GM12891 (cell line): Measurements from ENCODE around the gene SNTA1.
"Not testable (repeated sequence)": the region's sequence is repeated elsewhere in the genome, so short reads cannot be mapped to it uniquely, and the experiment has no call there.

Experiments
- DNase-seq: peaks from one replicate; pipeline ENCODE4 v3.0.0; 2011; ENCODE audit warnings: low spot score; ENCODE audit not compliant: insufficient read length
- FAIRE-seq: peaks from 2 replicates; lab custom pipeline; 2011; peaks lifted over from hg19 to GRCh38; lab: Jason Lieb, UNC
- PAX5 ChIP-seq: IDR thresholded peaks from 2 replicates; pipeline ENCODE4 v1.6.1; 2011; ENCODE audit warnings: low read length, moderate library complexity, mild to moderate bottlenecking; ENCODE audit not compliant: insufficient read depth, severe bottlenecking
- POLR2A ChIP-seq: IDR thresholded peaks from 2 replicates; pipeline ENCODE4 v1.6.1; 2011; ENCODE audit warnings: low read depth, low read length, control low read depth
- POLR2AphosphoS5 ChIP-seq: IDR thresholded peaks from 2 replicates; pipeline ENCODE4 v1.6.1; 2011; ENCODE audit warnings: low read depth, low read length, control low read depth
- POU2F2 ChIP-seq: IDR thresholded peaks from 2 replicates; pipeline ENCODE4 v1.6.1; 2011; ENCODE audit warnings: low read depth, mild to moderate bottlenecking, control low read depth, low read length, moderate library complexity
- SPI1 ChIP-seq: IDR thresholded peaks from 2 replicates; pipeline ENCODE4 v1.6.1; 2011; ENCODE audit warnings: low read depth, low read length, control low read depth
- TAF1 ChIP-seq: IDR thresholded peaks from 2 replicates; pipeline ENCODE4 v1.6.1; 2011; ENCODE audit warnings: low read depth, low read length, control low read depth

SNTA1 gene

DNA sequence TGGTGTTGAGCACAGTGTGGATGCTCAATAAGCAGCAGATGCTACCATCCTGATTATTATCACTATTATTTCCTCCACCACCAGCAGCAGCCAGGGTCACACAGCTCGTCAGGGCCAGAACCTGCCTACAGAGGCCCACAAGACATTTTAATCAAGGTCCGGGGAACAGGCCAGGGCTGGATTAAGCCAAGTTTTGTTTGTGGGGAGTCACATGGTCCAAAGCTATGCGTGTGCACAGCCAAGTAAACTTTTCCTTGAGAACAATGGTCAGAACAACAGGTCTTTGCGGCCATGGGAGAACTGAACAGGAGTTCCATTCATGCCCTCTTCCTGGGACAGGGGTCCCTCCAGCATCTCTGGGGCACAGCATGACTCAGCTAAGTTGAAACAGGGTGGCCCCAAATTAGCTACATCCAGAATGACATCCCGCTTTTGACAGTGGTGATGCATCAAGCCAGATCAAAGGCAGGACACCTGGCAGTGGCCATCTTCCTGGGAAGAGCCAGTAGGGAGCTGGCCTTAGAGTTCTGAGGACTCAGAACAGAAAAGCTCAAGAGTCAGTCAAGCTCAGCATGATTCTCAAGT, 11.7 kb downstream of the SNTA1 start:
- DNase-seq (no peak), FAIRE-seq (no peak)
- no peak for TF ChIP-seq POLR2A
- TF ChIP-seq POU2F2 = no peak
- no peak for TF ChIP-seq POLR2AphosphoS5
- TF ChIP-seq TAF1 = no peak
- no peak for TF ChIP-seq SPI1
- no peak for TF ChIP-seq PAX5

DNA sequence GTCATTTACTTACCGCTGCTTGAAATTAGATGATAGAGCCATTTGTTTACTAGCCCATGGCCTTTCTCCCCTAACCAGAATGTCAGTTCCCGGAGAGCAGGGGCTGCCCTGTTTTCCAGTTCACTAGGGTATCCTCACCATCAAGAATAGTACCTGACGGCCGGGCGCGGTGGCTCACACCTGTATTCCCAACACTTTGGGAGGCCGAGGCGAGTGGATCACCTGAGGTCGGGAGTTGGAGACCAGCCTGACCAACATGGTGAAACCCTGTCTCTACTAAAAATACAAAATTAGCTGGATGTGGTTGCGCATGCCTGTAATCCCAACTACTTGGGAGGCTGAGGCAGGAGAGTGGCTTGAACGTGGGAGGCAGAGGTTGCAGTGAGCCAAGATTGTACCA, 19.7 kb downstream of the SNTA1 start:
- DNase-seq, FAIRE-seq: not testable (repeated sequence)

DNA sequence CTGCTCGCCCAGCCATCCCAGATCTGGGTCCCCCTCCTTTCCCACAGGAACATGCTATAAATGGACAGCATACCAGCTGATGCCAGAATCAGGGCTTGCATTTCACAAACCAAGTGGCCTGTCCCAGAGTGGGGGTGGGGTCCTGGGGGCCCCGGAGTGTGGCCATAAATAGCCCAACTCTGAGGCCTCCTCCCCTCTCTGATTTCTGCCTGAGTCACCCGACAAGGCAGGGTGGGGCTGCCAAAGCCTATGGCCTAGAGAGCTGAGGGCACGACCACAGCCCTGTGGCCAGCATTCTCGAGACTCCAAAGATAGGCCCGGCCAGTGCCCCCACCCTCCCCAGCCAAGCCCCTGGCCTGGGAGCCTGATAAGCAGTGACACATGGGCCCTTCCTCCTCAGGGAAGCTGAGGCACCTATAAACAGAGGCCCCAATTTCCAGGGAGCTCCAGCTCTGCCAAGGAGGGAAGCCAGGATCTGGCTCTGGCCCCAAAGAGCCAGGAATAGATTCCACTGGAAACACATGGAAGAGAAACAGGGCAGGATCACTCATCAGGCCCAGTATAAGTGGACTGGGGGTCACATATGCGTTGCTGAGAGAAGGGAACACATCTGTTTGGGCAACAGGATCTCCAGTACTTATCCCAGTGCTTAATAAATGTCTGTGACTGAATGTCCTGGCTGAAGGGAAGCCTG, 20.3 kb downstream of the SNTA1 start:
- TF ChIP-seq POU2F2 = no peak
- no peak for TF ChIP-seq PAX5
- TF ChIP-seq POLR2A = no peak
- TF ChIP-seq SPI1 = no peak
- TF ChIP-seq TAF1 = no peak
- TF ChIP-seq POLR2AphosphoS5 = no peak
- no peak for DNase-seq
- FAIRE-seq = no peak

DNA sequence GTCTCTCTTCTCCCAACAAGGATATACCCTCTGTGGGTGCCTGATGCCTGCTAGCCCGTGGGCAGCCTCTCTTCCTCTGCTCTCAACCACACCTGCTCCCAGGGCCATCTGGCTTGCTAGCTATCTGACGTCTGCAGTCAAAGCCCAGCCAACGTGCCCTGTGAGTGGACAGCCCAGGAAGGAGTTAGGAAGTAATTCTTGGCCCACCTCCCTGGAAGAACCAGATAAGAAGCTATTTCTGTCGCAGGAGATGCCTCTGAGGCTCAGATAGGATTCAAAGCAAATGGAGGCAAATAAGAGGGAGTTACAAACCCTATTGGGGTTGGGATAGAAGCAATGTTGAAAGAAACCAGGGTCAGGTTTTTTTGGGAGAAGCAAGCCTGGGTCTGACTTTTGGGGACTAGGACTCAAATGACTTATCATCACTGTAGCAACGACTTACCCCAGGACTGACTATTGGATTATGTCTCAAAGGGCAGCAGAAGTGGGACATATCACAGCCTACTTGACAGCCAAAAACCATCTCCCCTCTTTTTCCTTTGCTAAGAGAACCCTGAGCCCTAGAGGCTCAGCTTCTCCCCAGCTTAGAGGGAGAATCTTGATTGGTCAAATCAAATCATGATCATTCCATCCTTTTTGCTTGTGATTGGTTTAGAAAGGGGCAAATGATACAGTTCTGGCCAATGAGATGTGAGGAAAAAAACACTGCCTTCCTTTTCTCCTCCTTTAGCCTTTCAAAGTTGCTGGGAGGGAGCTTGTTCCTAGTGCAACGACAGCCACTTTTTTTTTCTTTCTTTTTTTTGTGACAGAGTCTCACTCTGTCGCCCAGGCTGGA, 24.2 kb downstream of the SNTA1 start:
- DNase-seq = no peak
- FAIRE-seq = no peak
- TF ChIP-seq POU2F2 (no peak), POLR2AphosphoS5 (no peak), TAF1 (no peak), POLR2A (no peak), PAX5 (no peak), SPI1 (no peak)

DNA sequence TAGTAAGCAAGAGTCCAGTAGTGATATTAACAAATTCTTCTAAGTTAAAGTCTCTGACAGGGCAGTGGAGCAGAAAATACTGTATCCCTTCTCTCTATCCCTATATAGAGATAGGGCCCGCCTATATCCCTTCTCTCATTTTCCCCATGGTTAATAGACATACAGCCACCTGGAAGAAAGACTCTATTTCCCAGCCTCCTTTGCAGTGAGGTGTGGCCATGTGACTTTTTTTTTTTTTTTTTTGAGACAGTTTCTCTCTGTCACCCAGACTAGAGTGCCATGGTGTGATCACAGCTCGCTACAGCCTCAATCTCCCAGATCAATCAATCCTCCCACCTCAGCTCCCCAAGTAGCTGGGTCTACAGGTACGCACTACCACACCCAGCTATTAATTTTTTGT, 25.5 kb downstream of the SNTA1 start:
- TF ChIP-seq POLR2AphosphoS5 (no peak), POU2F2 (no peak), TAF1 (no peak), PAX5 (no peak), POLR2A (no peak), SPI1 (no peak)
- DNase-seq (no peak), FAIRE-seq (no peak)

DNA sequence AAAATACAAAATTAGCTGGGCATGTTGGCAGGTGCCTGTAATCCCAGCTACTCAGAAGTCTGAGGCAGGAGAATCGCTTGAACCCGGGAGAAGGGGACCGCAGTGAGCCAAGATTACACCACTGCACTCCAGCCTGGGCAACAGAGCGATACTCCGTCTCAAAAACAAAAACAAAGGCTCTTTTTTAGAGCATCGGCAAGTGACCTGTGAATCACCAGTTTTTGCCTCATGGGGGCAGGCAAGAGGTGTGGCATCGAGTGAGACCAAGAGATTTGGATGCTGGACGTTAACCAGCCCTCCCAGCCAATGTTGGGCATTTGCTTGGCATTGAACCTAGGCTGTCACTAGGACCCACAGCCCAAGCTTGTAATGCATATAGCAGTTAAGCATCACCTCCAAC, 27.6 kb downstream of the SNTA1 start:
- DNase-seq = no peak
- no peak for FAIRE-seq
- TF ChIP-seq SPI1 (no peak), TAF1 (no peak), PAX5 (no peak), POU2F2 (no peak), POLR2AphosphoS5 (no peak), POLR2A (no peak)

DNA sequence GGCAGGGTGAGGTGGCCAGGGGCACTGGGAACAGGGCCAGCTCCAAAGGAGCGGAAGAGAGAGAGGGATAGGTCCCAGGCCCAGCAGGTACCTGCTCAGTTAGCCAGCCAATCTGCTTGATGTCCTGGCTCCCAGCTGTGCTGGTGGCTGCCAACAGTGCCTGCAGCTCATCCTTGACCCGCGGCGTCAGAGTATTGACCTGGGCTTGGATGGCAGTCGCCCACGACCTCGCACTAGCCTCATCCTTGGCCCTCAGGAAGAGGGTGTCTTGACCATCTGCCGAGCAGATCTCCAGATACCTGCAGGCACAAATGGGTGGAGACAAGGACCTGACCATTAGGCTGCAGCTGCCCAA, 31.1 kb downstream of the SNTA1 start:
- DNase-seq = no peak
- TF ChIP-seq POU2F2 (no peak), TAF1 (no peak), POLR2AphosphoS5 (no peak), POLR2A (no peak), PAX5 (no peak), SPI1 (no peak)
- no peak for FAIRE-seq

DNA sequence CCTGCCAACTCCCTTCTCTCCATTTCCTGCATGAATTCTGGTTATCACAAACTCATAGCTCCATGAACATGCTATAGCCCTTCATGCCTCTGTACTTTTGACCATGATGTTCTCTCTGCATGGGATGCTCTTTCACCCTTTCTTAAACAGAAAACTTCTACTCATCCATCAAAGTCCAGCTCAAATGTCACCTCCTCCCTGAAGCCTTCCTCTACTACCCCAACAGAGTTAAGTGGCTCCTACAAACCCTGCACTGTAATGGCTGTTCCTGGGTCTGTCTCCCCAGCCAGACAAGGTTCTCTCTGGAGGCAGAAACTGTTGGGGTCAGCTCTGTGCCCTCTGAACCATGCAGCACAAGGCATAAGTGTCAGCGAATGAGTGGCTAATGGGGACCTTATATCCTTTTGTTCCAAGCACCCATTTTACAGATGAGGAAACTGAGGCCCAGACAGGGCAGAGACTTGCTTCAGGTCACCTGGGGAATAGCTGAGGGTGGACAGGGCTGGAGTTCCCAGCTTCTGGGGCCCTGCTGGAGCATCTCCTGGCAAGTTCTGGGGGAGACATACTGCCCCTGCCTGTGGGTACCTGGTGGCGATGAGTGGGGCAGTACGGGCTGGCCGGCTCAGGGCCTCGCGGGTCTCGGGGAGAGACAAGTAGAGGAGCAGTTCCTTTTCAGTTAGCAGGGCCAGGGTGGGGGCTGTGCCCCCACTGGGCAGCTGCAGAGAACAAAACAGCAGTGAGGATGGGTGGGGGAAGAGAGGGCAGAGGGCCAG, 31.7 kb downstream of the SNTA1 start:
- FAIRE-seq = no peak
- DNase-seq = no peak
- TF ChIP-seq POLR2AphosphoS5 (no peak), POU2F2 (no peak), SPI1 (no peak), PAX5 (no peak), TAF1 (no peak), POLR2A (no peak)

DNA sequence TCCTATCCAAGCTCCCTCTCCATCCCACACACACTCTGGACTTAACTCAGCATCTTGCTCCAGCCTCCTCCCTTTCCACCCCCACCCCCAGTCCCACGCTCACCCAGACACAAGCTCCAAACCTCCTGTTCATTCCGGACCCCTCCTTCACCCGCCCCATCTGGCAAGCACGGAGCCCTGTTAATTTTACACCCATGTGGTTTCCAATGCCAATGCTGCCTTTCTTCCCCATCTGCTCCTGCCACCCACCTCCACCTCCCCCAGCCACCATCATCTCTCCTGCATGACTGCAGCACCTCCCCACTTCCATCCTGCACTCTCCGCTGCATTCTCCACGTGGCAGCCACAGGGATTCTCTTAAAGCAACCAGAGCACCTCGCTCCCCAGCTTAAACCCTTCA, 32.3 kb downstream of the SNTA1 start:
- TF ChIP-seq SPI1 (no peak), TAF1 (no peak)
- no peak for DNase-seq
- FAIRE-seq = no peak
